Mesenteric fat pad (tissue), 1 donor: ENCODE results near the gene MNT. TPM values are rescaled to one million over a fixed set of nuclear protein-coding genes. Genes with fewer than 3 reads are reported as not detected.
A peak's percentile ranks its signal among the peaks of the same experiment; 100 is the strongest.

Source experiments
- DNase-seq: peaks from one replicate; pipeline ENCODE4 v3.0.0-alpha.2; 2020; ENCODE audit warnings: low spot score
- total RNA-seq: library from RNA; stranded (reverse); fragmentation: NEBNext Ultra II Directional; extraction: Animal tissue kit (Norgen Biotek cat#: 25700); gene quantifications from one replicate; pipeline ENCODE4 v1.2.1, GENCODE V29; 2021
- donor health status: DM: yes; HTN: yes; CAD: no.

MNT gene
- total RNA-seq, 1 donor from 2014 or later = 34.9 TPM

DNA sequence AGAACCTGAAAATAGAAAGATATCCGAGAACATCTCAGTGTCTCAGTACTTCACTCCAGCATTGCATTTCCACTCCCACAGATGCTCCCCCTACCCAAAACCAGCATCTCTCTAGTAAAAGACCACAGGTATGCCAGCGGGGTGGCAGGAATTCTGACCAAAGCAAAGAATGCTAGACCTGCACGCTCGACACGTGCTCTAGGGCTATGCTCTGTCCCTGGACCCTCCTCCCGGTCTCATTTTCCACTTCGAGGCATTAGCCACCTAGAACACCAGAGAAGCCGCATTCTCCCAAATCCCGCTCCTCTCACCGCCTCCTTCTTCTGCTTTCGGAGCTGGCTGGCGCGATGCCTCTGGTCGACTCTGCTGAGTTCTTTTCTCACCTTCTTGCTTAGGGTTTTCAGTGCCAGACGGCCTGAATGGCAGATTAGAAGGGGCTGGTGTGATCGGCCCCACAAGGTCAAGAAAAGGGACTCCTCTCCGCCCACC lies 65.1 kb downstream of the MNT start:
- peak; percentile 51 for DNase-seq

Other genes starting within 250 kb of the MNT start
- 31.9 TPM for gene SMG6, start 97.3 kb downstream of the MNT start, total RNA-seq
- gene SRR, start 97.1 kb downstream of the MNT start, total RNA-seq = 10.0 TPM
- gene TSR1, start 64.6 kb downstream of the MNT start, total RNA-seq = 34.5 TPM
- 35.6 TPM for gene SGSM2, start 63.6 kb downstream of the MNT start, total RNA-seq
- gene METTL16, start 110.8 kb upstream of the MNT start, total RNA-seq = 25.3 TPM
- 140 TPM for gene PAFAH1B1, start 192.6 kb upstream of the MNT start, total RNA-seq